ENCODE data around the gene GAS7. TPM values are rescaled to one million over a fixed set of nuclear protein-coding genes. Genes with fewer than 3 reads are reported as not detected.

Gene GAS7
- total RNA-seq, 1 donor from 2014 or later, result 0.16 TPM

DNA sequence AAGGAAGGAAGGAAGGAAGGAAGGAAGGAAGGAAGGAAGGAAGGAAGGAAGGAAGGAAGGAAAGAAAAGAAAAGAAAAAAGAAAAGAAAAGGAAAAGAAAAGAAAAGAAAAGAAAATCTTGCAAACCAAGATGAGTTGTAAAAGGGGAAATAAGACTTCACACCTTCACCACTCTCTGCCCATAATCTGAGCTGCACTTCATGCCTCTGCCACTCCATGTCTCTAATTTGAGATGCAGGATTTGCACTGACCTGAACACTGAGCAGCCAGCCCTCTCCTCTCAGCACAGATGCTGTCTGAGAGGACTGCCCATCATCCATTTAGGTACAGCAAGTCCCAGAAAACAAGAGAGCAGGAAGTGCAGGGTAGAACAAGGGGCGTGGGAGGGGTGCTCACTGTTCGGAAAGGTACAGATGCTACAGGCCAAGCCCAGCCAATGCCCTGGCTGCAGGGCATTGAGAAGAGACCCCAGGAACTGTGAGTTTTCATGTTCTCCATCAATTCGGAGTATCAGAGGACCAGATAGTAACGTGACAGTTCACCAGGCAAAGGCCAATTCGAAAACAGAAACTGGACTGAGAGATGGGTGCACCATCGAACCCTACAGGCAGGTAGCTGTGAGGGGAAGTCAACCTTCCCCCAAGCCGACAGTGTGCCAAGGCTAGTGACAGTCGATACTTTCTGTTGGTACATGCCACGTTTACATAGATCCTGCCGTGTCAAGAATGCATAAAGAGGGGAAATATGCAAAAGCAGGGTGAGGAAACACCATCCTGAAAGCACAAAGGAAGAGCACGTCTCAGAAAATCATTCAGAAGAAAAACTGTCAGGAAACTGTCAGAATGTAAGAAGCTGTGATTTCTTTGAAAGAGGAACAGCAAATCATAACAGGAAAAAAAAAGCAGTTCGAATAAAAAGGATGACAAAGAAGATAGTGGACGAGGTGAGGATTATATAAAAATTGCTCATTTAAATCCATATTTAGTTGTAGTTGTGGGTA lies 151.3 kb downstream of the GAS7 start:
- Mint-ChIP-seq H3K27me3 (ENCODE audit: insufficient read depth) (no peaks in the 10 kb centered on the region), H3K36me3 (ENCODE audit: low read depth) (no peaks in the 10 kb centered on the region), H3K4me3 (no peak overlapping the region)

DNA sequence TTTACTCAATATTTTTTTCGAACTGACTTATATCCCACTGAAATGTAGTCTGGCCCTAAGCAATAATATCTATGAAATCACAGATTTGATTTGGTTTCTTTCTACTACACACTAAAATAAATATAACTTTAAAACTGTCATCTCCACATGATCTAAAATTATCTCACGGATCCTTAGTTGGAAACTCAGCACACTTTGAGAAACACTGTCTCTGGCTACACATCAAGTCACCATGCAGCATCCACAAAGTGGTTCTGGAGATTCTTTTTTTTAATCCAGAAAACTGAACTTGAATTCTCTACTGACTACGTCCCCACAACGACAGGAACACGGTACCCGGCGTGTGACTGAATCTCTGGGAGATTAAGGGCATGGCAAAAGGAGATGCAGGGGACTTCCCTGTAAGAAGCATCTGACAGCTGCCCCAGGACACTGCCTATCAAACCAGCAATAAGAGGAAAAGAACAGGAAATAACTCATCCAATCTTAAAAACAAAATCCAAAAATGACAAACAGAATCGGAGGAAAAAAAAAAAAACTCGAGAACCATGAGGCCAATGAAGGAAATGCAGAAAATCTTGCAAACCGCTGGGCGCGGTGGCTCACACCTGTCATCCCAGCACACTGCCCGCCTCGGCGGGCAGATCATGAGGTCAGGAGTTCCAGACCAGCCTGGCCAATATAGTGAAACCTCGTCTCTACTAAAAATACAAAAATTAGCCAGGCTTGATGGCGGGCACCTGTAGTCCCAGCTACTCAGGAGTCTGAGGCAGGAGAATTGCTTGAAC lies 152.3 kb downstream of the GAS7 start:
- no peaks in the 10 kb centered on the region for H3K4me1 Mint-ChIP-seq (ENCODE audit: low read depth)
- H3K36me3 Mint-ChIP-seq (ENCODE audit: low read depth), result no peaks in the 10 kb centered on the region
- H3K27ac Mint-ChIP-seq, result no peak overlapping the region
- H3K27me3 Mint-ChIP-seq (ENCODE audit: insufficient read depth), result no peaks in the 10 kb centered on the region
- H3K9me3 Mint-ChIP-seq, result no peaks in the 10 kb centered on the region
- intact Hi-C loops (cut with micrococcal nuclease), result no loop called here
- no peak for DNase-seq (ENCODE audit: low spot score)
- H3K4me3 Mint-ChIP-seq, result no peak overlapping the region

More for the DNA sequence above, 151.3 kb downstream of the GAS7 start:
- Mint-ChIP-seq H3K9me3 (no peaks in the 10 kb centered on the region), H3K4me1 (ENCODE audit: low read depth) (no peaks in the 10 kb centered on the region), H3K27ac (no peak overlapping the region)
- DNase-seq (ENCODE audit: low spot score), result no peak
- intact Hi-C loops (cut with micrococcal nuclease), result no loop called here

DNA sequence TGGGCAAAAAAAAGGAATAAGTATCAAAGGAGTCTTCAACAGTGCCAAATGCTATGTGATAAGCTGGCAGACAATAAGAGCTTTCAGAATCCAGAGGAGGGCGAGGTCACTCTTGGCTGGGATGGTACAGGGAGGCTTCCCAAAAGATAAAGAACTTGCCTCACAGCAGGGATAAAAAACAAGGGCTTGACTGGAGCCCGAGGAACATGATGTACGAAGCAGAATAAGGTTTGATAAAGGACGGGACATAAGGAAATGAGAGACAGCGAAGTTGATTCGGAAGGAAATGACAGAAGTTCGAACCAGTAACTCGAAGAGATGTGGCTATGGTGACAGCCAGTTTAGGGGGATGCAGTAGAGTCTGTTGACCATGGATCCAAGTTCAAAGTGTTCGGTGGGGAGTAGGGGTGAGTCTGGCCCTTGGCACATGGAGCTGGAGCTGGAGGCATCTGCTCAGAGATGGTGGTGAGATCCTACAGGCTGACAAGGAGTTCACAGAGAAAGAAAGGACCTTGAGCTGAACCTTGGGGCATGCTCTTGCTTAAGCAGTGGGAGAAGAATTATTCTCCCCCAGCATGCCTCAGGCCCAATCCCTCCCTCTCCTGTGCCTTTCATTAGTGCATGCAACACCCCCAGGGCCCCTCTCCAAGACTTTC lies 155.7 kb downstream of the GAS7 start:
- Mint-ChIP-seq H3K27me3 (ENCODE audit: insufficient read depth) (no peaks in the 10 kb centered on the region), H3K4me1 (ENCODE audit: low read depth) (no peaks in the 10 kb centered on the region), H3K4me3 (no peak overlapping the region), H3K27ac (no peak overlapping the region), H3K9me3 (no peaks in the 10 kb centered on the region), H3K36me3 (ENCODE audit: low read depth) (no peaks in the 10 kb centered on the region)
- DNase-seq (ENCODE audit: low spot score), result no peak
- intact Hi-C loops (cut with micrococcal nuclease), result no loop called here

DNA sequence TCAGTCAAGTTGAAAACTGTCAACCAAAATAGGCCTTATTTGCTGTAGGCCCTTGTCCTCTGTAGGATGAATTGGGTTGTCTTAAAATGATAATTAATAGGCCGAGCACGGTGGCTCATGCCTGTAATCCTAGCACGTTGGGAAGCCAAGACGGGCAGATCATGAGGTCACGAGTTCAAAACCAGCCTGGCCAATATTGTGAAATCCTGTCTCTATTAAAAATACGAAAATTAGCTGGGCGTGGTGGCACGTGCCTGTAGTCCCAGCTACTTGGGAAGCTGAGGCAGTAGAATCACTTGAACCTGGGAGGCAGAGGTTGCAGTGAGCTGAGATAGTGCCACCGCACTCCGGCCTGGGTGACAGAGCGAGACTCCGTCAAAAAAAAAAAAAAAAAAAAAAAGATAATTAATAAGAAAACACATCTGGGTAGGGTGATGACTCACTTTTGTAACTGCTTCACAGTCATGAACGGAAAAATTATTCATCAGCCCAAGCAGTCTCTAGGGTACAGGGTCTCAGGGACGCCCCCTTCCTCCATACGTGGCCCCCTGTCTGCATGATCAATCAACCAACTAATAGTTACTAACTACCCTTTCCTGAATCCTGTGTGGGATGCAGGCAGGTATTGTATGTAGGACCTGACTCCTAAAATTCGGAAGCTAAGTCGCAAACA lies 156.4 kb downstream of the GAS7 start:
- intact Hi-C loops (cut with micrococcal nuclease), result no loop called here
- Mint-ChIP-seq H3K9me3 (no peaks in the 10 kb centered on the region), H3K4me3 (no peak overlapping the region), H3K27me3 (ENCODE audit: insufficient read depth) (no peaks in the 10 kb centered on the region), H3K27ac (no peak overlapping the region), H3K36me3 (ENCODE audit: low read depth) (no peaks in the 10 kb centered on the region), H3K4me1 (ENCODE audit: low read depth) (no peaks in the 10 kb centered on the region)
- DNase-seq (ENCODE audit: low spot score), result no peak

DNA sequence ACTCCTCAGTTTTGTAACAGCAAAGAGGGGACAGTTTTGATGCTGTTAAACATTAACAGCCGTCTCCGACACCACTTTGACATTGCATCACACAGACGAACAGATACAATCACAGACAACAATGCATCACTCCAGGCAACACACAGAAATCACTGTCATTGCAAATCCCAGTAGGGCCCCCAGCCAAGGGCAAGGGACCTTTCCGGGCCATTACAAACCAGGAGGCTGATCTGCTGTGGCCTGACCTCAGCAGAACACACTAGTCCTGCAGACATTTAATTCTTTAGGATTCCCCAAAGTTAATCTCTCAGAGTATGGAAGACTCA lies 157.2 kb downstream of the GAS7 start:
- intact Hi-C loops (cut with micrococcal nuclease), result no loop called here
- DNase-seq (ENCODE audit: low spot score), result no peak

DNA sequence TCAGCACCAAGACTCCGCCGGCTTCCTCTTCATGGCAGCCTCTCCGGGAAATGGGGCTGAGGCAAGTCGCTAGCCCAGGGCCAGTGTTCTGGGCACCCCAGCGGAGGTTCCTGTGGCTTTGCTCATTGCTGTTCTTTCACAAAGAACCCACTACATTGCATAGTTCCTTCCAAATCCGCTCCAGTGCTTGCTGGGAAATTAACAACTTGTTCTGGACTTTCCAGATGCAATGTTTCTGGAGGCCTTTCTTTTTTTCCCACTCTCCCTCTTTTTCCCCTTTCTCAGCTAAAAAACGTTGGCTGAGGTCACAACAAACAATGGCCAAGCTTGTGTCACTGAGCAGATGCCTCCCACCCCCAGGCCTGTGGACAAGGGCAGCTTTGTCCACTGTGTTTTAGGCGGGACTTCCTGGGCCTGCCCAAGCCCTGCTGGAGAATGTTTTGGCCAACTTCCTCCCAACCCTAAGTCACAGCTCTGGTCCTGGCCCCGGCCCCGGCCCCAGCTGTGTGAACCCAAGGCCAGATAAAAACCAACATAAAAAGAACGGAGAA lies 161.8 kb downstream of the GAS7 start:
- intact Hi-C loops (cut with micrococcal nuclease), result no loop called here
- no peak for DNase-seq (ENCODE audit: low spot score)
- H3K4me3 Mint-ChIP-seq, result no peak overlapping the region
- no peaks in the 10 kb centered on the region for H3K36me3 Mint-ChIP-seq (ENCODE audit: low read depth)
- H3K4me1 Mint-ChIP-seq (ENCODE audit: low read depth), result no peaks in the 10 kb centered on the region
- H3K27ac Mint-ChIP-seq, result no peak overlapping the region
- no peaks in the 10 kb centered on the region for H3K27me3 Mint-ChIP-seq (ENCODE audit: insufficient read depth)
- H3K9me3 Mint-ChIP-seq, result no peaks in the 10 kb centered on the region

More for the DNA sequence above, 157.2 kb downstream of the GAS7 start:
- Mint-ChIP-seq H3K9me3 (no peaks in the 10 kb centered on the region), H3K27me3 (ENCODE audit: insufficient read depth) (no peaks in the 10 kb centered on the region), H3K4me1 (ENCODE audit: low read depth) (no peaks in the 10 kb centered on the region), H3K4me3 (no peak overlapping the region), H3K36me3 (ENCODE audit: low read depth) (no peaks in the 10 kb centered on the region), H3K27ac (no peak overlapping the region)

DNA sequence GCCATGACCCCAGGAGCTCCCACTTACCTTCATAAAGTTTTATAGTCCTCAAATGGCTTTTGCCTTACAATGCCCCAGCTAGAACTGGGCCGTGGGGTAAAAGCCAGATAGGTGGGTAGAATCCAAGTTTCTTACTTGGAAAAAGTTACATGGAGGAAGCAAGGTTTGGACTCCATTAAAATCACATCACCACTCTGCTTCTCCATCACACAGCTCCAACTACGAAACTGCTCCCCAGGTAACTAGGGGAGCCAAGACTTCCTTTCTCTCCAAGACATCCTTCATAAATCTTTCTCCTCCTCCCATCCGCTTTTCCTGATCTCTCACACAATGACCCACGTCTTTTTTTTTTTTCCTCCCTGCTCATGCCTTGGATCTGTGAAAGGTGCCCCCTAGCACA lies 162.5 kb downstream of the GAS7 start:
- Mint-ChIP-seq H3K27ac (no peak overlapping the region), H3K27me3 (ENCODE audit: insufficient read depth) (no peaks in the 10 kb centered on the region), H3K4me3 (no peak overlapping the region), H3K9me3 (no peaks in the 10 kb centered on the region), H3K4me1 (ENCODE audit: low read depth) (no peaks in the 10 kb centered on the region), H3K36me3 (ENCODE audit: low read depth) (no peaks in the 10 kb centered on the region)
- intact Hi-C loops (cut with micrococcal nuclease), result no loop called here
- DNase-seq (ENCODE audit: low spot score), result no peak

DNA sequence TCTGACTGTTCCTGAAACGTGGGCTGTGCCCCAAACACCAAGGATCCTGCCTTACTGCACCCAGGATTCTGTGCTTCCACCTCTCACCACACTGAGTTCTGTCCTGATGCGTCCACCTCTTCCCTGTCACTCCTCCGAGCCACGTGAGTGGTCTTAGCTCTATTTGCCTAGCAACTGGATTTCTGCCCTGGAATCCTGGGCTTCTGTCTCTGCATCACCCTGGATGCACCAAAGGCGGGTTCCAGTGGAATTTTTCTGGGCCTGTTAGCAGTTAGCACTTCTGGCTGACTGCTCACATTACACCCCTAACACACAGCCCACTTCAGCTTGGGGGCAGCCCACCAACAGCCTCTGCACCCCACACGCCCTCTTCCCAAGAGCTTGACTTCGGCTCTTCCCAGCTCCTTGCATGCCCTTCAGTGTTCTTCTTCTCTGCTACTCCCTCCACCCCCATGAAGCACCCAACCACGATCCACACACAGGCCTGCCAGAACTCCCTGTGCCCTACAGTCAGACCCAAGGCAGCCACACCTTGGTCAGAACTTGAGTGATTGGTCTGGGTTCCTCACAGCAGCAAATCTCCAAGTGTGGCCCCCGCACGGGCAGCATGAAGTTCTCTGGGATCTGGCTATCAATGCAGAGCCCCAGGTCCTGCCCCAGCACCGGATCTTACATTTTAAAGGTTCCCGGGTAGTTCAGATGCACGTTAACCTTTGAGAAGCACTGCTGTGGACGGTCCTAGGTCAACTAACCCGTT lies 163.5 kb downstream of the GAS7 start:
- H3K9me3 Mint-ChIP-seq, result no peaks in the 10 kb centered on the region
- no peak overlapping the region for H3K27ac Mint-ChIP-seq
- H3K4me1 Mint-ChIP-seq (ENCODE audit: low read depth), result no peaks in the 10 kb centered on the region
- H3K36me3 Mint-ChIP-seq (ENCODE audit: low read depth), result no peaks in the 10 kb centered on the region
- H3K4me3 Mint-ChIP-seq, result no peak overlapping the region
- DNase-seq (ENCODE audit: low spot score), result no peak
- intact Hi-C loops (cut with micrococcal nuclease), result no loop called here
- no peaks in the 10 kb centered on the region for H3K27me3 Mint-ChIP-seq (ENCODE audit: insufficient read depth)

DNA sequence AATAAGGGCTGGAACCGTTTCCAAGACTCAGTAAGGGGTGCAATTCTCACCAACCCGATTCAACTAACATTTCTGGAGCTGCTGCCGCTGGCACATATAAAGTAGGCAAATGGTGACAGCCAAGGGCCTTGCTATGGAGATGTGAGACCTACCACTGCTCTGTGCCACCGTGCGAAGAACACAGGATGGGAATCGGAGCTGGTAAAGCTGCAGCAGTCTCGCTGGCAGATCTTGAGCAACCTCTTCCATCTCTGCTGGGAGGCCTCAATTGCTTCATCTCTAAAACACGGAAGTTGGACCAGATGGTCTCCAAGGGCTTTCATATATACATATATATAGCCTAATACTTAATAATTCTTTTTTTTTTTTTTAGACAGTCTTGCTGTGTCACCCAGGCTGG lies 164.4 kb downstream of the GAS7 start:
- H3K36me3 Mint-ChIP-seq (ENCODE audit: low read depth), result no peaks in the 10 kb centered on the region
- H3K9me3 Mint-ChIP-seq, result no peaks in the 10 kb centered on the region
- no peak for DNase-seq (ENCODE audit: low spot score)
- no peaks in the 10 kb centered on the region for H3K4me1 Mint-ChIP-seq (ENCODE audit: low read depth)
- no peaks in the 10 kb centered on the region for H3K27me3 Mint-ChIP-seq (ENCODE audit: insufficient read depth)
- intact Hi-C loops (cut with micrococcal nuclease), result no loop called here
- no peak overlapping the region for H3K27ac Mint-ChIP-seq
- no peak overlapping the region for H3K4me3 Mint-ChIP-seq

DNA sequence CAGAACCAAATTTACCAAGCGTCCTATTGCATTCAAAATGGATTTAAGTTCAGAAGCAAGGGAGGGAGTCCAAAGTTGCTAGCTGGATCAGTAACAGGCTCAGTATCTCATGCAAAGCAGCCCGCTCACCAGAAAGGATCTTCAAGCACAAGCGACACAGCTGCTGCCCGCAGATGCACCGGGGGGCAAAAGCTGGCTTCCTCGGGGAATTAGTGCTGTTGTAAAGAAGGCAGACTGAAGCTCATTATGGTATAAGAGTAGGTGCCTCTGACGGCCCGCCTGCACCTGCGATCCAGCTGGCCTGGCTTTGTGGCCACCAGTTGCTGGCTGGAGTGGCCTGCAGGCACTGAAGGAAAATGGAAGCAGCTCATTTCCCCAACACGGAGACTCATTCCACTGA lies 165.0 kb downstream of the GAS7 start:
- no peaks in the 10 kb centered on the region for H3K27me3 Mint-ChIP-seq (ENCODE audit: insufficient read depth)
- H3K9me3 Mint-ChIP-seq, result no peaks in the 10 kb centered on the region
- intact Hi-C loops (cut with micrococcal nuclease), result no loop called here
- H3K36me3 Mint-ChIP-seq (ENCODE audit: low read depth), result no peaks in the 10 kb centered on the region
- no peak overlapping the region for H3K4me3 Mint-ChIP-seq
- no peak overlapping the region for H3K27ac Mint-ChIP-seq
- no peaks in the 10 kb centered on the region for H3K4me1 Mint-ChIP-seq (ENCODE audit: low read depth)
- DNase-seq (ENCODE audit: low spot score), result no peak

DNA sequence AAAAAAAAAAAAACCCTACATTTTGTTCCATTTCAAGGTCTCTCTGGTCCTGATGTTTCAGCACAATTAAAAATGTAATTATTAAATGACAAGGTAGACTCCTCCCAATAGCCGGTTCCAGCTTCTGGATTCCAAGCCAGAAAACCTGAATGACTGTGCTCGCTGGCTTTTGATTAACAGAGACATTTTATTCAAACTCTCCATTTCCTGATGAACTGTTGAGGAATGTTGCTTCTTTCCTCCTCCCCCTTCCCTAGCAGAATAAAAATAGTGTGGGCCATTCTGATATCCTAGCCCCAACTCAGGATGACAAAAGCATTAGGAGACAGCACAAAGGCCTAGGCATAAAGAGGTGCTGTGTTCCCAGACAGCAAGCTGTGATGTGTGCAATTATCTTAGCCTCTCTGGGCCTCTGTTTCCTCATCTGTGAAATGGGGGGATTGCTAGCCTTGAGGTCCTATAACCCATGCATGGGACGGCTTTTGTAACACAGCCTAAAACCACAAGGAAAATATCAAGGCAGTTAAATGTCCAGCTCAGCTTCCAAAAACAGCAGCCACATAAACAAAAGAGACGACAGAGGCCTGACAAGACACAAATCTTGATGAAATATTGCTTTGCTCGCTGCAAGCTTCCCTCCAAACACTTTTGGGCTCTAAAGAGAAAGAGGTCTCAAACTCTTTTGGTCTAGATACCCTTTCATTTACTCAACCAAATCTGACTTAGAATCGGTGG lies 166.1 kb downstream of the GAS7 start:
- H3K27me3 Mint-ChIP-seq (ENCODE audit: insufficient read depth), result no peaks in the 10 kb centered on the region
- H3K9me3 Mint-ChIP-seq, result no peaks in the 10 kb centered on the region

More for the DNA sequence above, 166.1 kb downstream of the GAS7 start:
- no peak overlapping the region for H3K4me3 Mint-ChIP-seq
- intact Hi-C loops (cut with micrococcal nuclease), result no loop called here
- H3K4me1 Mint-ChIP-seq (ENCODE audit: low read depth), result no peaks in the 10 kb centered on the region
- no peak for DNase-seq (ENCODE audit: low spot score)
- H3K36me3 Mint-ChIP-seq (ENCODE audit: low read depth), result no peaks in the 10 kb centered on the region
- no peak overlapping the region for H3K27ac Mint-ChIP-seq
